ENCODE results near the gene PSMD8.

- no peak for TF ChIP-seq CTCF (IDR thresholded peaks at IDR 0.05; ENCODE audit: control extremely low read depth in 1 of 3, insufficient read depth in 1 of 3, low read depth in 1 of 3, low read length in 3 of 3)
- no peak for TF ChIP-seq GABPA (IDR thresholded peaks at IDR 0.05; ENCODE audit: borderline replicate concordance, insufficient read depth, low read length)
- TF ChIP-seq SP1 (IDR thresholded peaks at IDR 0.05; ENCODE audit: low read depth, low read length), result no peak
- no peak for TF ChIP-seq RFX5 (IDR thresholded peaks at IDR 0.05; ENCODE audit: borderline replicate concordance, low read depth, low read length)
- no peak for TF ChIP-seq TCF12 (IDR thresholded peaks at IDR 0.05; ENCODE audit: low read depth, low read length)
- TF ChIP-seq POLR2A (IDR thresholded peaks at IDR 0.05; ENCODE audit: control extremely low read depth in 1 of 2, low read depth in 2 of 2, low read length in 2 of 2), result no peak
- TF ChIP-seq SIN3A (conservative IDR thresholded peaks at IDR 0.05 in 1 of 2, IDR thresholded peaks at IDR 0.05 in 1 of 2; ENCODE audit: low read depth in 1 of 2, low read length in 2 of 2), result no peak
Measured at GRCh38 chr19:38383184-38383583, 8.8 kb downstream of the PSMD8 start.

Data from H1 (cell line).